Femur (tissue), 1 donor: ENCODE results near the gene CGRRF1.

Experiments used
- DNase-seq: peaks from one replicate; pipeline ENCODE4 v3.0.0-alpha.2; 2017

The CGRRF1 gene

DNA sequence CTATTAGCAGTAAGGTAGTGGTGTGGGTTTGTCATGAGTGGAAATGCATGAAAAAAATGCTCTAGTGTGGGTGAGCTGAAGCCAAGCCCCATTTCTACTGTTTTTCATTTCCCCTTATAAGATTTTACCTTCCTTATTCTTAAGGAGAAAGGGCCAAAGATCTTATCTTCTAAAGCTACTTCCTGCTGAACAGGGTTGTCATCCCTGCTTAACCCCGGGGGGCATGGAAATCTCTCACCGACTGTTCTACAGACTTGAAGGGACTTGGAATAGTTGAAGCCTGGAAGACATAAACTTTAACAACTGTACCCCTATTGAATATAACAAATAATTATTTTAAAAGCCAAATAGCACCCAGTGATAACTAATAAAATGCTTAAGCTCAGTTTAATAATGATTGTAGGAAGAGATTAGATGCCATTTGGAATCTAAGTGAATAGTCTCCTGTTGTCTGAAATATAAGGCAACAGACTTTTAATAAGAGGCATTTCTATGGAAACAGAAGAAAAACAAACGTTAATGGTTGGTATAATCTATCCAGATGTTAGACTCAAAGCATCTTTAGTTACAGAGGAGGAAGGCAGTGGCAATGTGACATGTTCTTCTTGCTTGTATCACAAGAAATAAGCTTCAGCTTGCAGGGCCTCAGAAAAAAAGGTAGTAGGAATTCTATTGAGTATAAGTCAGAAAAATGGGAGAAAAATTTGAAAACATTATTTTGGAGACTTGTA is 19.1 kb upstream of the CGRRF1 start:
- DNase-seq: no peak

DNA sequence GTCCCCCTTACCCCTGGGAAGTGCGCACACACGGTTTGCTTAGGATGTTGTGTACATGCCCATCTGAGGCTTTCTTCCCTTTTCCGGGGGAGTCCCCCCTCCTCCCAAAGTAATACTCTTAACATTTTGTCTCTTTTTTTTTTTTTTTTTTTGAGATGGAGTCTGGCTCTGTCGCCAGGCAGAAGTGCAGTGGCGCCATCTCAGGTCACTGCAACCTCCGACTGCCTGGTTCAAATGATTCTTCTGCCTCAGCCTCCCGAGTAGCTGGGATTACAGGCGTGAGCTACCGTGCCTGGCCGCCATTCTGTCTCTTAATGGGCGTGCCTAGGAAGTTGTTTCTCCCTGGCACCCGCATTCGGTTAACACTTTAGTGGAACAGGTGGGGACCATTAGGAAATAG is 16.4 kb upstream of the CGRRF1 start:
- no peak for DNase-seq

- DNase-seq: no peak
These were observed 12.5 kb upstream of the CGRRF1 start for GRCh38 chr14:54497224-54497623.

- DNase-seq: no peak
These were observed 11.6 kb upstream of the CGRRF1 start for GRCh38 chr14:54498095-54498531.

- no peak for DNase-seq
These were observed 11.1 kb upstream of the CGRRF1 start for GRCh38 chr14:54498579-54498978.

DNA sequence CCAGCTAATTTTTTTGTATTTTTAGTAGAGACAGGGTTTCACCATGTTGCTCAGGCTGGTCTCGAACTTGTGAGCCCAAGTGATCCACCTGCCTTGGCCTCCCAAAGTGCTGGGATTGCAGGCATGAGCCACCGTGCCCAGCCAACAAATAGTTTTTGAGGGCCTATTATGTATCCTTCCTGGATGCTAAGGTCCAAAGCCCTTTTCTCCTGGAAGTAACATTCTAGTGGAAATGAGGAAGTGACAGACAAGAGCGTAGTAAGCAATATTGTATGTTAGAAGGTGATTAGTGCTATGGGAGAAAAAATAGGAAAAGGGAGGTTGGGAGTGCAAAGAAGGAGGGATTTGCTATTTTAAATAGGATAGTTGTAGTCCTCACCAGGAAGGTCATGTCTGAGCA is 9.0 kb upstream of the CGRRF1 start:
- DNase-seq: no peak

GRCh38 chr14:54501480-54501879 is 8.2 kb upstream of the CGRRF1 start:
- no peak for DNase-seq

- no peak for DNase-seq
These were observed 7.1 kb upstream of the CGRRF1 start for GRCh38 chr14:54502602-54503001.

GRCh38 chr14:54503486-54503885 is 6.2 kb upstream of the CGRRF1 start:
- no peak for DNase-seq

DNA sequence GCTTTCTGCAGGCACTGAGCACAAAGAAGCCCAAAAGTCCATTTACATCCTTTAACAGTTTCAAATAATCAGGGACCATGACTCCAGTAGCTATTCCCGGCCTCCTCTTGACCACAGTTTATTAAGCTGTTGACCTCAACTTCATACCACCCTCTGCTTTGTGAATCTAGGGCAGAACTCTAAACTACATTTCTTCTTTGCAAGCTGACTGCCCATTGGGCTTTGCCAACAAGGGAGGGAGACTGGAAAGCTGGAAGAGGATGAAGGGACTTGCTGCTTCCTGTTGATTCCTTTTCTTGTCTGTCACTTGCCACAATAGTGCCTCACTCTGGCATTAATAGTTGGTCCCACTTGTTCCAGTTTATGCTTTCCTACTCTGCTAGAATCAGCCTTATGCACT is 2.7 kb downstream of the CGRRF1 start:
- no peak for DNase-seq

- DNase-seq: no peak
These were observed 6.0 kb downstream of the CGRRF1 start for GRCh38 chr14:54515670-54516069.

GRCh38 chr14:54516709-54517108 is 7.0 kb downstream of the CGRRF1 start:
- DNase-seq: no peak

GRCh38 chr14:54524410-54524809 is 14.7 kb downstream of the CGRRF1 start:
- no peak for DNase-seq

GRCh38 chr14:54528973-54529372 is 19.3 kb downstream of the CGRRF1 start:
- no peak for DNase-seq

- DNase-seq: no peak
These were observed 20.1 kb downstream of the CGRRF1 start for GRCh38 chr14:54529811-54530210.

GRCh38 chr14:54532111-54533012 is 22.7 kb downstream of the CGRRF1 start:
- no peak for DNase-seq

DNA sequence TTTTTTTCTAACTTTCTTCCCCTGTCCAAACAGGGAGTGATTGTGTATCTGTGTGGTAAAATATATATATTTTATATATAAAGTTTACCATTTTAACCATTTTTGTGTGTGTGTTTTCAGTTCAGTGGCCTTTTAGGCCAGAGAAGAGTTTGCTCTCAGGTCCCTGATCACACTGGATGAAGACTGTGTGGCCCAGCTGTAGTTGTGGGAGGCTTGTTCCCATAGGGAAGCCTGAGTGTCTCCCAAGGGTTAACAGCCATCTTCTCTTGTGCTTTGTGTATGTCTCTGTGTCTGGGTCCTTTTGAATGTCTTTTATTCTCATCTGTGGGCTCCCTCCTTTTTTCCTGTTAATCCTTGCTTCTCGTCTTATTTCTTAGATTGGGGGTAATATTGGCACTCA is 23.4 kb downstream of the CGRRF1 start:
- DNase-seq: no peak

DNA sequence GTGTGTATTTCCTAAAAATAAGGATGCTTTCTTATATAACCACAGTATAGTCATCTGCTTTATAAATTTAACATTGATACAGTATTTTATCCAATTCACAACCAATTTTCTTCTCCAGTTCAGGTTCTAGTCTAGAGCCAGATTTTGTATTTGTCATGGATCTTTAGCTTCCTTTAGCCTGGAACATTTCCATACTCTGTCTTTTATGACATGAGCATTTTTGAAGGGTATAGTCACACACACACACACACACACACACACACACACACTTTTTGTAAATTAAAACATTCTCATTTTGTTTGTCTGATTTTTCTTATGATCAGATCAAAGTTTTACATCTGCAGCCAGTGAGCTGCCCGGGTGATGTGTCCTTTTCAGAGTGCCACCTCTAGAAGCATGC is 25.4 kb downstream of the CGRRF1 start:
- no peak for DNase-seq

DNA sequence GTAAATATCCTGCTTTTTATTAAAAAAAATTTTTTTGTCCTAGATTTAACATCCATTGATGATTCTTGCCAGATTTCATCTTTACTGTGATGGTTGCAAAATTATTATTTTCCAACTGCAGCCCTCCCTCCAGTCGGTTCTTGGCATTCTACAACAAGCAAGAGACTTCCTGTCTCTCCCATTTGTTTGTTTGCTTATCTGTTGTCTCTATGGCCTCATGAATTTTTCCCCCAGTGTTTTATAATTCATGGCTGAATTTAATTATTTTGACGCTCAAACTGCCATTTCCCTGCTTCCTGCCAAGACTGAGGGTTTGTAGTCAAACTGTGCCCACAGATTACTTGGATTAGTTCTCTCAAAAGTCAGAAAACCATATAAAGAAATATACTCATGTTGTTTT is 25.9 kb downstream of the CGRRF1 start:
- no peak for DNase-seq

DNA sequence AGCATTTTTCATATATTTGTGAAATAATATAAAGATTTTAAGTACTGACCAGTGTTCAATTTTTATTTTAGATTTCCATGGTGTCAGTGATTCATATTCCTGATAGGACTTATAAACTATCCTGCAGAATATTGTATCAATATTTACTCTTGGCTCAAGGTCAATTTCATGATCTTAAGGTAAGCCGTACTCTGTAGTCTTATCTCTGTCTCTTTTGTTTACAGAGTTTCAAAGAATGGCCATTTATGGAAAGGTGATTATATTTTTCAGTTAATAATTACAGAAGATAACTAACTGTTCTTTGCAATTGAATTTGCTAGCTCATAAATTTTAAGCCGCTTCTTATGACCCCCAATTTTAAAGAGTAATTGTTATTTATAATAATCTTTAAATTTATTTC is 27.9 kb downstream of the CGRRF1 start:
- DNase-seq: no peak

DNA sequence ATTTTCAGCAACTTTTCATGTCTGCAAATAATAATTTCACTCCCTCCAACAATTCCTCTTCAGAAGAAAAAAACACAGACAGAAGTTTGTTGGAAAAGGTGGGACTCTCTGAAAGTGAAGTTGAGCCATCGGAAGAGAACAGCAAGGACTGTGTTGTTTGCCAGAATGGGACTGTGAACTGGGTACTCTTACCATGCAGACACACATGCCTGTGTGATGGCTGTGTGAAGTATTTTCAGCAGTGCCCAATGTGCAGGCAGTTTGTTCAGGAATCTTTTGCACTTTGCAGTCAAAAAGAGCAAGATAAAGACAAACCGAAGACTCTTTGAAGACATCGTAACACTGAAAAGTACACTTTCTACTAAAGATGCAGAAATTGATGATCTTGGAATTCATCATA is 28.3 kb downstream of the CGRRF1 start:
- DNase-seq: no peak

DNA sequence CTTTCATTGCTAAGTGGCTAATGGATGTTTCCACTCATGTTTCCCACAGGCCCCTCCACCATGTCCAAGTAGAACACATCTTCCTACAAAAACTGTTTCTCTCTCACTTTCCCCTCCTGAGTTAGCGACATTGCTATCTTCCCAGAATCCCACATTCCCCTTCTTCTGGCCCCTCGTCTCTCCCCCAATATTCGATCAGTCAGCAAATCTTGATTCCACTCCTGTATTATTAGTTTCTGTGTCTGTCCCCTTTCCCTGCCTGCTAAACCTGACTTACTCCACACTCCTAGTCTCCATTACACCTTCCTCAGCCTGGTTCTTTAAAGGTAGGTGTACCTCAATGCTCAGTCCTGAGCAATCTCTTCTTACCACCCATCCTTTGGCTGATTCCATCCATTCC is 37.9 kb downstream of the CGRRF1 start:
- no peak for DNase-seq

GRCh38 chr14:54548491-54548890 is 38.8 kb downstream of the CGRRF1 start:
- DNase-seq: no peak

DNA sequence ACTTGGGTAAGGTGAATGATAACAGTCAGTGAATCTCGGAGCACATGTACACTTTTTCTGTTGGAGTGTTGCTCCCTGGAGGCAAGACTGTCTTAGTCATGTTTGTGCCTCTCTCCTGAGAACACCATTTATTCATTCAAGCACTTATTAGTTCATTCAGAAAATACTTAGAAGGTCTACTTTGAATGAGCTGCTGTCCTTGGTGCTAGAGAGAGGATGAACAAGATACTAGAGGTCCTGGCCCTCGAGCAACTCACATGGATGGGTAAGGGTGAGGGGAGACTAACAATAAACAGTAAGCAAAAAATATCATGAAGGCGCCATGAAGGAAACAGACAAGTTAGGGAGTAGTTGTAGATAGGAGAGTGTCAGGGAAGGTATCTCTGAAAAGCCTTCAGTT is 40.2 kb downstream of the CGRRF1 start:
- no peak for DNase-seq
